HepG2 (cell line): ENCODE results near the gene VWA5B1. TPM values are rescaled to one million over a fixed set of nuclear protein-coding genes. Genes with fewer than 3 reads are reported as not detected.

ENCODE experiments used
- ATAC-seq: fragments of 200-7000 bp; cut with Tn5 transposase; 3 replicates; pipeline ENCODE4 v1.9.1; 2020; ENCODE audit warnings: mild to moderate bottlenecking, moderate library complexity
- BruUV-seq: library from RNA; stranded (reverse); fragments of 400-500 nt; replicated peaks from 2 replicates; lab custom pipeline; 2021; lab: Mats Ljungman, UMichigan
- CTCF ChIA-PET: fragments of 300-600 bp; formaldehyde crosslinking; extraction: SDS; loops from one replicate; lab custom pipeline; 2021; ENCODE audit warnings: low total read pairs, inconsistent platforms, low intra/inter-chr PET ratio; lab: Yijun Ruan, JAX
- POLR2A ChIA-PET: fragments of 350-600 bp; sonication (Branson Sonifier 250); formaldehyde crosslinking; loops from one replicate; lab custom pipeline; 2020; ENCODE audit warnings: antibody characterized with exemption, inconsistent platforms; lab: Yijun Ruan, JAX
- DNase-seq: peaks from one replicate; pipeline ENCODE4 v3.0.0-alpha.2; 2015; ENCODE audit warnings: low spot score
- FAIRE-seq: peaks from 3 replicates; lab custom pipeline; 2011; peaks lifted over from hg19 to GRCh38; lab: Jason Lieb, UNC
- H2AFZ ChIP-seq: one replicate; pipeline ENCODE4 v1.6.1; 2011; ENCODE audit warnings: low read length, inconsistent platforms
- H3K27ac ChIP-seq: fragments of 300-600 bp; 3 replicates; pipeline ENCODE4 v1.8.0; 2011; ENCODE audit warnings: mixed run types, mild to moderate bottlenecking, mixed read lengths, low read length, inconsistent platforms; ENCODE audit not compliant: insufficient read depth; ENCODE audit errors: extremely low read length
- H3K27me3 ChIP-seq, 2 experiments: fragments of 200-600 bp in 1 of 2; 2 replicates in 1 of 2; 3 replicates in 1 of 2; pipeline versions ENCODE4 v1.6.0 to v1.8.0; 2011; ENCODE audit warnings: low read length in 2 of 2, mild to moderate bottlenecking in 2 of 2, moderate library complexity in 2 of 2, inconsistent platforms in 1 of 2; ENCODE audit not compliant: insufficient read depth in 2 of 2, control insufficient read depth in 1 of 2
- H3K36me3 ChIP-seq, 2 experiments: fragments of 200-600 bp in 1 of 2; replicated peaks in 1 of 2; 2 replicates in 1 of 2; 3 replicates in 1 of 2; pipeline versions ENCODE4 v1.5.1 to v1.8.0; 2011; ENCODE audit warnings: low read length in 2 of 2, inconsistent platforms in 1 of 2; ENCODE audit not compliant: insufficient read depth in 2 of 2, control insufficient read depth in 1 of 2
- H3K4me1 ChIP-seq: 2 replicates; pipeline ENCODE4 v1.5.1; 2012; ENCODE audit warnings: low read length, inconsistent platforms; ENCODE audit not compliant: insufficient read depth
- H3K4me2 ChIP-seq: 2 replicates; pipeline ENCODE4 v1.6.0; 2011; ENCODE audit warnings: low read depth, low read length, inconsistent platforms
- H3K4me3 ChIP-seq, 3 experiments: fragments of 200-600 bp in 1 of 3; sonication (generic), shearing (Covaris generic) in 1 of 3; replicated peaks in 1 of 3; 2 replicates each; pipeline ENCODE4 v1.5.1; 2011 to 2016; ENCODE audit warnings: low read length in 3 of 3, inconsistent platforms in 2 of 3, low read depth in 2 of 3, mild to moderate bottlenecking in 2 of 3, control low read depth in 1 of 3, mixed read lengths in 1 of 3; ENCODE audit not compliant: insufficient read depth in 1 of 3
- H3K79me2 ChIP-seq: one replicate; pipeline ENCODE4 v1.6.1; 2011; ENCODE audit warnings: low read length, inconsistent platforms; ENCODE audit not compliant: insufficient read depth
- H3K9ac ChIP-seq: 2 replicates; pipeline ENCODE4 v1.6.0; 2011; ENCODE audit warnings: mild to moderate bottlenecking, low read depth, low read length, inconsistent platforms; ENCODE audit not compliant: insufficient read depth
- H3K9me3 ChIP-seq: 2 replicates; pipeline ENCODE4 v1.5.1; 2012; ENCODE audit warnings: mild to moderate bottlenecking, low read length
- H4K20me1 ChIP-seq: 2 replicates; pipeline ENCODE4 v1.6.0; 2011; ENCODE audit warnings: inconsistent platforms, mild to moderate bottlenecking, low read length, moderate library complexity; ENCODE audit not compliant: insufficient read depth
- IRX3 ChIP-seq: sonication (generic); formaldehyde crosslinking; IDR thresholded peaks from 2 replicates; pipeline ENCODE4 v1.8.1; 2023; ENCODE audit warnings: mild to moderate bottlenecking, low read depth, missing genetic modification reagents, borderline replicate concordance
- MIER3 ChIP-seq: IDR thresholded peaks from 2 replicates; pipeline ENCODE4 v1.6.1; 2016; ENCODE audit warnings: missing compliant biosample characterization, borderline replicate concordance
- REPIN1 ChIP-seq: sonication (generic); formaldehyde crosslinking; IDR thresholded peaks from 2 replicates; pipeline ENCODE4 v1.8.0; 2022; ENCODE audit warnings: missing genetic modification reagents, low read depth, mild to moderate bottlenecking, borderline replicate concordance
- SP140L ChIP-seq: sonication (generic); formaldehyde crosslinking; IDR thresholded peaks from 2 replicates; pipeline ENCODE4 v1.4.0; 2020; ENCODE audit warnings: missing genetic modification reagents, borderline replicate concordance
- TBX2 ChIP-seq: sonication (generic); formaldehyde crosslinking; IDR thresholded peaks from 2 replicates; pipeline ENCODE4 v1.5.0; 2020; ENCODE audit warnings: missing genetic modification reagents, mild to moderate bottlenecking, borderline replicate concordance
- ZBTB8A ChIP-seq: sonication (generic); formaldehyde crosslinking; IDR thresholded peaks from 2 replicates; pipeline ENCODE4 v1.4.0; 2020; ENCODE audit warnings: mild to moderate bottlenecking, low read depth, missing genetic modification reagents, borderline replicate concordance
- ZFP36L2 ChIP-seq: sonication (generic); formaldehyde crosslinking; IDR thresholded peaks from 2 replicates; pipeline ENCODE4 v1.4.0; 2020; ENCODE audit warnings: missing genetic modification reagents
- ZMAT3 ChIP-seq: sonication (generic); formaldehyde crosslinking; conservative IDR thresholded peaks from 2 replicates; pipeline ENCODE4 v1.7.0; 2021; ENCODE audit warnings: missing genetic modification reagents
- ZNF12 ChIP-seq: sonication (generic); formaldehyde crosslinking; IDR thresholded peaks from 2 replicates; pipeline ENCODE4 v1.5.0; 2020; ENCODE audit warnings: missing genetic modification reagents
- ZNF343 ChIP-seq: sonication (generic); formaldehyde crosslinking; IDR thresholded peaks from 2 replicates; pipeline ENCODE4 v1.4.0; 2020; ENCODE audit warnings: mild to moderate bottlenecking, missing genetic modification reagents
- ZNF619 ChIP-seq: sonication (generic); formaldehyde crosslinking; IDR thresholded peaks from 2 replicates; pipeline ENCODE4 v1.4.0; 2020; ENCODE audit warnings: mild to moderate bottlenecking, missing genetic modification reagents
- ZSCAN29 ChIP-seq: sonication (generic); formaldehyde crosslinking; conservative IDR thresholded peaks from 2 replicates; pipeline ENCODE4 v1.4.0; 2020; ENCODE audit warnings: mild to moderate bottlenecking, missing genetic modification reagents
- WGBS: methylation state at CpG from one replicate; pipeline ENCODE4 v1.1.6; 2017; ENCODE audit warnings: low lambda C conversion rate; 5-methylcytosine and 5-hydroxymethylcytosine counted together
- in situ Hi-C: cut with HindIII; loops from 2 replicates; pipeline ENCODE4 v1.10.0; 2017; ENCODE audit warnings: low pct_unique_long_range_greater_than_20kb; ENCODE audit not compliant: extremely low pct_ligation_motif_present
- intact Hi-C: fragments of 100-400 bp; cut with micrococcal nuclease; formaldehyde crosslinking; loops from one replicate; pipeline ENCODE4 v1.10.0; 2022; ENCODE audit not compliant: unreplicated experiment
- polyA plus RNA-seq, 8 experiments: library from polyadenylated mRNA; depleted of rRNA in 3 of 8; stranded (reverse) in 7 of 8; unstranded in 1 of 8; fragments of >200 nt; fragmentation: Illumina TruSeq in 4 of 8; extraction: Trizol in 4 of 8; gene quantifications; 2 replicates each; pipeline versions ENCODE4 v1.2.1 to v1.2.3, GENCODE V29; 2011 to 2016; ENCODE audit warnings: low read depth in 4 of 8, missing spikeins in 1 of 8, mixed read lengths in 1 of 8; ENCODE audit not compliant: insufficient read depth in 1 of 8
- total RNA-seq, 5 experiments: library from RNA; depleted of rRNA; stranded (reverse); fragments of >200 nt; fragmentation: Illumina TruSeq; extraction: Trizol; gene quantifications; 2 replicates each; pipeline ENCODE4 v1.2.3, GENCODE V29; 2016; ENCODE audit warnings: low read depth in 1 of 5
- TF ChIP-seq, protein P1 (sequence below), 2 experiments: IDR thresholded peaks; 2 replicates each; pipeline ENCODE4 v1.6.1; 2011 to 2012; ENCODE audit warnings: low read length in 2 of 2, borderline replicate concordance in 1 of 2, low read depth in 1 of 2, mild to moderate bottlenecking in 1 of 2, moderate library complexity in 1 of 2

Gene VWA5B1
- total and polyA plus RNA-seq, 2 of the 13 experiments (the other 11 are each of a cell fraction or from before 2014, with no cell fraction given), result not detected

DNA sequence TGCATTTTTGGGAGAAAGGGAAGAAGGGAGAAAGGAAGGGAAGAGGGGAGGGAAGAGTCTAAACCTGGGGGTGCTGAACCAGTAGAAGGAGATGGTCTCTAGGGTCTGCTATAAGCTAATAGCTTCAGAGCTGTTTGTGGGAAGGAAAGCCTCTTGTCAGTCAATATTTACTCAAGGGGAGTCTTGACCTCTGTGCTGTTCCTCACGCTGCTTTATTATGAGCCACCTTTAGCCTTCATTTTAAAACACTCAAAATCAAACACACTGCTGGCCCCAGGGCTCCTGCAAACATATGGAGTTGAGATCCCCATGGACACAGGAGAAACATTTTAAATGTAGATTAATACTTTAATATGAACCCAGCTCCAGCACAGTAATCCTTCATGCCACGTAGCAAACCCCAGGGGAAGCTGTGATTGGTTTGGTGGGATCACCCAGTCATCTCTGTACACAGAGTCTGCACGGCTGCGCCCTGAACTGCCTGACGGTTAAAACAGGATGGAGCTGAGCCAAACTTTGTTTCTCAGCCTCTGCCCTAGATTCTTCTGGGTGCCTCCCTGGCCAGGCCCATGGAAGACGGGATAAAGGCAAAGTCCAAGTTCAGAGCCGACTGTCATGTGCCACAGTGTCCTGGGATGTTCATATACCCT lies 40.2 kb upstream of the VWA5B1 start (continued):
- TF ChIP-seq, protein P1, sequence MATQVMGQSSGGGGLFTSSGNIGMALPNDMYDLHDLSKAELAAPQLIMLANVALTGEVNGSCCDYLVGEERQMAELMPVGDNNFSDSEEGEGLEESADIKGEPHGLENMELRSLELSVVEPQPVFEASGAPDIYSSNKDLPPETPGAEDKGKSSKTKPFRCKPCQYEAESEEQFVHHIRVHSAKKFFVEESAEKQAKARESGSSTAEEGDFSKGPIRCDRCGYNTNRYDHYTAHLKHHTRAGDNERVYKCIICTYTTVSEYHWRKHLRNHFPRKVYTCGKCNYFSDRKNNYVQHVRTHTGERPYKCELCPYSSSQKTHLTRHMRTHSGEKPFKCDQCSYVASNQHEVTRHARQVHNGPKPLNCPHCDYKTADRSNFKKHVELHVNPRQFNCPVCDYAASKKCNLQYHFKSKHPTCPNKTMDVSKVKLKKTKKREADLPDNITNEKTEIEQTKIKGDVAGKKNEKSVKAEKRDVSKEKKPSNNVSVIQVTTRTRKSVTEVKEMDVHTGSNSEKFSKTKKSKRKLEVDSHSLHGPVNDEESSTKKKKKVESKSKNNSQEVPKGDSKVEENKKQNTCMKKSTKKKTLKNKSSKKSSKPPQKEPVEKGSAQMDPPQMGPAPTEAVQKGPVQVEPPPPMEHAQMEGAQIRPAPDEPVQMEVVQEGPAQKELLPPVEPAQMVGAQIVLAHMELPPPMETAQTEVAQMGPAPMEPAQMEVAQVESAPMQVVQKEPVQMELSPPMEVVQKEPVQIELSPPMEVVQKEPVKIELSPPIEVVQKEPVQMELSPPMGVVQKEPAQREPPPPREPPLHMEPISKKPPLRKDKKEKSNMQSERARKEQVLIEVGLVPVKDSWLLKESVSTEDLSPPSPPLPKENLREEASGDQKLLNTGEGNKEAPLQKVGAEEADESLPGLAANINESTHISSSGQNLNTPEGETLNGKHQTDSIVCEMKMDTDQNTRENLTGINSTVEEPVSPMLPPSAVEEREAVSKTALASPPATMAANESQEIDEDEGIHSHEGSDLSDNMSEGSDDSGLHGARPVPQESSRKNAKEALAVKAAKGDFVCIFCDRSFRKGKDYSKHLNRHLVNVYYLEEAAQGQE (IDR thresholded peaks at IDR 0.05; ENCODE audit: borderline replicate concordance in 1 of 2, low read depth in 1 of 2, low read length in 2 of 2), result no peak
- no peak for TF ChIP-seq MIER3
- no peak for TF ChIP-seq TBX2 (CRISPR knock-in tag)
- no peak for TF ChIP-seq ZNF619 (CRISPR knock-in tag)
- TF ChIP-seq REPIN1 (CRISPR knock-in tag), result no peak
- TF ChIP-seq ZFP36L2, result no peak
- TF ChIP-seq, all 625 proteins: peak for 58

DNA sequence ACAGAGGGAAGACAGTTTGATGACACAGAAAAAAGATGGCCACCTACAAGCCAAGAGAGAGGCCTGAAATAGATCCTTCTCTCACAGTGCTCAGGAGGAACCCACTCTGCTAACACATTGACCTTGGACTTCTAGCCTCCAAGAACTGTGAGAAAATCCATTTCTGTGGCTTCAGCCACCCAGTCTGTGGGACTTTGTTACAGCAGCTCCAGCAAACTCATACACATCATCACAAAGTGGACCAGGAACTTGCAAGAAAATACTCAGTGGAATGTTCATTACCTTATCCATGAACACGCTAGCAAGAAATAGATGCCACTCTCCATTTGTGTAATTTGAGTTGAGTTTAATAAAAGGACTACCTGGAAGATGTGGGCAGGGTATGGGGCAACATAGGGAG lies 38.1 kb upstream of the VWA5B1 start:
- no peaks in the 10 kb centered on the region for H4K20me1 ChIP-seq
- TF ChIP-seq ZSCAN29, result no peak
- TF ChIP-seq ZNF343, result no peak
- no peak for TF ChIP-seq SP140L (CRISPR knock-in tag)
- TF ChIP-seq ZBTB8A (CRISPR knock-in tag), result no peak
- no peak for TF ChIP-seq ZMAT3
- TF ChIP-seq IRX3, result no peak
- peak; percentile 90 for TF ChIP-seq ZNF12 (CRISPR knock-in tag)
- TF ChIP-seq, all 625 proteins: peak for 1
- no peak for DNase-seq
- Histone ChIP-seq H3K79me2 (no peaks in the 10 kb centered on the region), H3K27ac (no peak overlapping the region), H3K9me3 (no peaks in the 10 kb centered on the region), H3K27me3 (no peaks in the 10 kb centered on the region), H2AFZ (no peak overlapping the region), H3K4me1 (peaks cover 21% of the 10 kb centered on the region), H3K9ac (no peak overlapping the region), H3K4me3 (no peak overlapping the region), H3K36me3 (no peaks in the 10 kb centered on the region), H3K4me2 (no peak overlapping the region)
- ChIA-PET POLR2A (no interaction called here), CTCF (no interaction called here)
- no peak for FAIRE-seq
- intact Hi-C loops, result no loop called here
- 32% methylated on average over 1 of the region's 1 CpG for WGBS
- no TSS peak for BruUV-seq
- in situ Hi-C loops, result no loop called here
- ATAC-seq, result no peak
